Mammary epithelial cell (primary cell): ENCODE results near the gene ERP44.

ENCODE experiments used
- EZH2 ChIP-seq: IDR thresholded peaks from 2 replicates; pipeline ENCODE4 v1.6.1; 2012; ENCODE audit warnings: low read length, inconsistent platforms, borderline replicate concordance
- TF ChIP-seq, protein P1 (sequence below), 2 donors: IDR thresholded peaks in 1 of 2; conservative IDR thresholded peaks in 1 of 2; 2 replicates each; pipeline ENCODE4 v1.5.1; 2011 to 2012; ENCODE audit warnings: inconsistent platforms in 2 of 2, low read length in 2 of 2, mild to moderate bottlenecking in 2 of 2, control low read depth in 1 of 2, low read depth in 1 of 2; ENCODE audit not compliant: insufficient read depth in 1 of 2; ENCODE audit errors: extremely low read depth in 1 of 2

DNA sequence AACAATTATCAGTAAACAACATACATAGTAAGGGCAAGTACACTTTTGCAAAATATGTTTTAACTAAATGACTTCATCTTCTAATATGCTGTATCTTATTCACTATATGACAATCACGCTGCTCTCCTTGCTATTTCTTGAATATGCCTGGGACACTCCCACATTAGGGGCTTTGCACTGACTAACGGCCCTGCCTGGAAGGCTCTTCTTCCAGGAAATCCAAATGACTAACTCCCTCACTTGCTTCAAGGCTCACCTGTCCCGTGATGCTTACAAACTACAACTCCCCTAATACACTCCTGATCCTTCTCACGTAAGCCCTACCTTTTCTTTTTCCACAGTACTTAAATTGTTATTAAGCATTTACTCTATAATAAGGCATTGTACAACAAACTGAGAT, 10.6 kb downstream of the ERP44 start:
- TF ChIP-seq, protein P1, sequence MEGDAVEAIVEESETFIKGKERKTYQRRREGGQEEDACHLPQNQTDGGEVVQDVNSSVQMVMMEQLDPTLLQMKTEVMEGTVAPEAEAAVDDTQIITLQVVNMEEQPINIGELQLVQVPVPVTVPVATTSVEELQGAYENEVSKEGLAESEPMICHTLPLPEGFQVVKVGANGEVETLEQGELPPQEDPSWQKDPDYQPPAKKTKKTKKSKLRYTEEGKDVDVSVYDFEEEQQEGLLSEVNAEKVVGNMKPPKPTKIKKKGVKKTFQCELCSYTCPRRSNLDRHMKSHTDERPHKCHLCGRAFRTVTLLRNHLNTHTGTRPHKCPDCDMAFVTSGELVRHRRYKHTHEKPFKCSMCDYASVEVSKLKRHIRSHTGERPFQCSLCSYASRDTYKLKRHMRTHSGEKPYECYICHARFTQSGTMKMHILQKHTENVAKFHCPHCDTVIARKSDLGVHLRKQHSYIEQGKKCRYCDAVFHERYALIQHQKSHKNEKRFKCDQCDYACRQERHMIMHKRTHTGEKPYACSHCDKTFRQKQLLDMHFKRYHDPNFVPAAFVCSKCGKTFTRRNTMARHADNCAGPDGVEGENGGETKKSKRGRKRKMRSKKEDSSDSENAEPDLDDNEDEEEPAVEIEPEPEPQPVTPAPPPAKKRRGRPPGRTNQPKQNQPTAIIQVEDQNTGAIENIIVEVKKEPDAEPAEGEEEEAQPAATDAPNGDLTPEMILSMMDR (conservative IDR thresholded peaks at IDR 0.05 in 1 of 2, IDR thresholded peaks at IDR 0.05 in 1 of 2; ENCODE audit: extremely low read depth in 1 of 2, insufficient read depth in 1 of 2, low read depth in 1 of 2, low read length in 2 of 2), result no peak
- TF ChIP-seq EZH2, result no peak
